HG02798 (cell line): Measurements from ENCODE around the gene NLE1.
A peak's percentile ranks its signal among the peaks of the same experiment; 100 is the strongest.
"Not testable (repeated sequence)": the region's sequence is repeated elsewhere in the genome, so short reads cannot be mapped to it uniquely, and the experiment has no call there.

Experiments
- ATAC-seq: cut with Tn5 transposase; IDR thresholded peaks from one replicate; pipeline ENCODE4 v1.9.1; 2021; ENCODE audit warnings: mild to moderate bottlenecking; ENCODE audit not compliant: unreplicated experiment, poor library complexity

Gene NLE1

GRCh38 chr17:35130392-35130791 is 11.7 kb downstream of the NLE1 start:
- no peak for ATAC-seq

- no peak for ATAC-seq
These were observed 12.1 kb downstream of the NLE1 start for GRCh38 chr17:35129973-35130351.

DNA sequence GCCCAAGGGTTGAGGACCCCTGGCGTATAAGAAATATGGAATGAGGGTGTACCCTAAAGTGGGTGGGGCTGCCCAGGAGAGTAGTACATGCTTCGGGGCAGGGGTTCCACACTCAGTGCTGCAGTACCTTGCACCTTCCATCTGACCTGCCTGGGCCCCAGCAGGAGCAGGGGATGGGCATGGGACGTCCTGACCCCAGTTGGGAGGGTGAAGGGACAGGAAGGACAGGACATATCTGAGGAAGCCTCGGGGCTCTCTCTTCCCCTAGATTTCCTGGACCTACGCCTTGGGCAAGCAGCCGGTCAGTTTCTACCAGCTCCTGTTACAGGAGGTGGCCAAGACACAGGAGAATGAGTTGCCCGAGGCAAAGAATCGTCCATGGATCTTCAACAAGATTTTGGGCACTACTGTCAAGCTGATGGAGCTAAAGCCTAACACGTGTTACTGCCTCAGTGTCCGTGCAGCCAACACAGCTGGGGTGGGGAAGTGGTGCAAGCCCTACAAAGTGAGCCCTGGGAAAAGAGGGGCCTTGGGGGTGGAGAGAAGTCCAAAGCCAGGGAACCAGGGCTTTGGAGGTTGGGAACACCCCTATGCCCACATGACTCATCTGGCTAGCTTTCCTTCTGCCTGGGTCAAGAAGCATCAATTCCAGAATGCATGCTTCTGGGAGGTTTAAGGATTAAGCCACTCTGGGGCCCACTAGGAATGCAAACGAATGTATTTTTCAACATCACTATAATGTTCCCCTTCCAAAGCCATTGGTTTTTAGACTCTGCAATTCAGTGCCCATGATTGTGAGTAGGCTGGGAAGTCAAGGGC is 12.7 kb downstream of the NLE1 start:
- no peak for ATAC-seq

DNA sequence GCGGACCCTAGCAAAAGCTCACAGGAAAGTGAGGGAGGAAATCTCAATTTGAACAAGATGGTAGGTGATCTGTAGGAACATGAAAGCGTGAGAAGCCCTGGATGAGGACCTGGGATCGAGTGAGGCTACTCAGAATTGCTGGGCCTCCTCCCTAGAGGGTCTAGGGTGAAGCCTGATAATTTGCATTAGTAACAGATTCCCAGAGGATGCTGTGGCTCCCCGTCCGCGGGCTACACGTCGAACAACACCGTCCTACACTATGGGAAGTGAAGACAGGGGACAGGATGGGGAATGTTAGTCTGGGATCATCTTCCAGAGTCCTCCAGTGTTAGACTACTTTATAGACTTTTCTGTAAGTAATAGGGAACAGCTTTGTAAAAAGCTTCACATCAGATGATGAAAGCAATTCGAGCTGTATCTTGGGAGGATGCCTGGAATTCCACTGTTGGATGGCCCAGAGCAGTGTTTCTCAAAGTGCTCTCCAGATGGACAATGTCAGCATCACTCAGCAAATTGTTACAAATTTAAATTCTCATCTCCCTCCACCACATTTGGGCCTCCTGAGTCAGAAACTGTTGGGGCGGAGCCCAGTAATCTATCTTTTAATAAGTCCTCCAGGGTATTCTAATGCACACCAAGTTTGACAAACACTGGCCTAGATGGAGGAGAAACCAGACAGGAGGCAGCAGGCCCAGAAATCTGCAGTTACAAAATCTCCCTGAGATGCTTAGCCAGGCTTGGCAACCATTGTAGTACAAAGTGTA is 14.2 kb downstream of the NLE1 start:
- no peak for ATAC-seq

DNA sequence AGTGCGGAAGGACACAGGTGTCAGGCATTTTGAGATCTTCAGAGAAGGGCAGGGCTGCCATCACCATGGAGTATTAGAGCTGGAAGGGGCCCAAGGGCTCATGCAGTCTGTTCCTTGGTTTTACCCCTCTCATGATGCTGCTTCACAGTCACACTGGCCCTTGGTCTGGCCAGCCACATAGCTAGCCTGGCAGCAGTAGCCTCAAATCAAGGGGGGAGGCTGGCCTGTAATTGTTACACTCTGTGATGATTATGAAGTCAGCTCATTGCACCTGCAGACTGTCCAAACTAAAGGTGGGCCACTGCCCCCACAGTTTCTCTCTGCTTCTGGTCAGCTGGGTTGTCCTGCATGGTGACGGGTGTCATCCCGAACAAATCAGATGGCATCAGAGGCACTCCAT is 20.8 kb downstream of the NLE1 start, which contains the start of gene FNDC8:
FNDC8 (plus strand) TSS at position 301 of the 400 bp plus-strand sequence; CDS start at position 380, 79 bp downstream.
- no peak for ATAC-seq

GRCh38 chr17:35119370-35120165 is 22.5 kb downstream of the NLE1 start, which contains the start of gene RAD51D:
RAD51D (minus strand) TSS chr17:35119860; CDS start chr17:35119613, 247 bp downstream.
- peak; percentile 86 for ATAC-seq

GRCh38 chr17:35117984-35118383 is 24.1 kb downstream of the NLE1 start:
- no peak for ATAC-seq

GRCh38 chr17:35116845-35117244 is 25.3 kb downstream of the NLE1 start:
- no peak for ATAC-seq

DNA sequence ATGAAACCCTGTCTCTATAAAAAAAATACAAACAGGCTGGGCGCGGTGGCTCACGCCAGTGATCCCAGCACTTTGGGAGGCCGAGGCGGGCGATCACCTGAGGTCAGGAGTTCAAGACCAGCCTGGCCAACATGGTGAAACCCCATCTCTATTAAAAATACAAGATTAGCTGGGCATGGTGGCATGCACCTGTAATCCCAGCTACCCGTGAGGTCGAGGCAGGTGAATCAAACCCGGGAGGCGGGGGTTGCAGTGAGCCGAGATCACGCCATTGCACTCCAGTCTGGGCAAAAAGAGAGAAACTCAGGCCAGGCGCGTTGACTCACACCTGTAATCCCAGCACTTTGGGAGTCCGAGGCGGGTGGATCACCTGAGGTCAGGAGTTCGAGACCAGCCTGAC is 31.3 kb downstream of the NLE1 start:
- ATAC-seq = not testable (repeated sequence)

DNA sequence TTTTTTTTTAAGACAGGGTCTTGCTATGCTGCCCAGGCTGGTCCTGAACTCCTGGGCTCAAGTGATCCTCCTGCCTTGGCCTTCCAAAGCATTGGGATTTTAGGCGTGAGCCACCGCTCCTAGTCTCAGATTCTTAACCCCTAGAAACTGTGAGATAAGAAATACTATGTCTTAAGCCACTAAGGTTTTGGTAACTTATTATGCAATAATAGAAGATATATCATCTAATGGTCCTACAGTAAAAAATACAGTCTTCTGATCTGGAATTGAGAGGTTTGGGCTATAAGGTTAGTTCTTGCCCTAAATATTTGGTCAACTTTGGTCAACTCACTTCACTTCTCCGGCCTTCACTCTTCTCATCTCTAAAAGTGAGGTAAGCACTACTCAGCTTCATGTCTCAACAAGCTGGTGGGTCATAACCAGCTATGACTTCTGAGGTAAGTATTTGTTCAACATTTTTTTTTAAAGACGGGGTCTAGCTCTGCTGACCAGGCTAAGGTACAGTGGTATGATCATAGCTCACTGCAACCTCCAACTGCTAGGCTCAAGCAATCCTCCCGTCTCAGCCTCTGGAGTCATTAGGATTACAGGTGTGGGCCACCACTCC is 37.2 kb downstream of the NLE1 start:
- ATAC-seq = no peak

- ATAC-seq = no peak
These were observed 38.8 kb downstream of the NLE1 start for GRCh38 chr17:35103271-35103670.

GRCh38 chr17:35101725-35102124 is 40.4 kb downstream of the NLE1 start:
- no peak for ATAC-seq

DNA sequence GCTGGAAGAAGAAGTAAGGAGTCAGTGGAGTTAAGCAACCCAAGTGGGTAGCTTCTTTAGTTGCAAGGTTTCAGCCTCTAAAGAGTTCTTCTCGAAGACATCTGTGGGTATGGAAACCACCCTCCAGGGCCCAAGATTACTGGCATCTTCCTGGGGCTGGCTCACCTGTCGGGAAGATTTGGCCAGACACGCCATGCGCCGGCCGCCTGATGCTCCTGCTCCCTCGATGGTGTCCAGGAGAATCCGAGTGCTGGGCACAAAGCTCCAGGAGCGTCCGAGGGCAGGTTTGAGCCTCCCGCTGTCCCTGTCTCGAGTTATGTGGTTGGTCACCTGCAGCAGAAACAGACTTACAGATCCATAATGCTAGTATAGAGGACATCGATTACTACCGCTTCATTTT is 41.1 kb downstream of the NLE1 start:
- no peak for ATAC-seq

DNA sequence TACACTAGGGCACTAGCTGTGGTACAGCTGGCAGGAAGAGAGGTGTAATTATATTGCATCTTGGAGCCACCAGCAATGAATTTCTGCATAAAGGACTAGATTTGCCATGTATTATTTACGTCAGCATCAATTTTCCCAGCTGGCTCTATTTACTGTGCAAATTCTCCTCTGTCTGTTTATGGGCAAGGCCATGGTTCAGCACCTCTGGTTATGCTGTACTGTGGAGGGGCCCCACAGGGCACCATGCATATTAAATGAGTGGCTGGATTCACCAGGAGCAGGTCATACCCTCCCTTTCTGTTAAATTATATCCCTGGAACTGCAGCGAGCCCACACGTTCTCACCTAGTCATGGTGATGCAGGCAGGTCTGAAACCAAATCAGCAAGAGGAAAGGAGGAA is 42.2 kb downstream of the NLE1 start:
- no peak for ATAC-seq

DNA sequence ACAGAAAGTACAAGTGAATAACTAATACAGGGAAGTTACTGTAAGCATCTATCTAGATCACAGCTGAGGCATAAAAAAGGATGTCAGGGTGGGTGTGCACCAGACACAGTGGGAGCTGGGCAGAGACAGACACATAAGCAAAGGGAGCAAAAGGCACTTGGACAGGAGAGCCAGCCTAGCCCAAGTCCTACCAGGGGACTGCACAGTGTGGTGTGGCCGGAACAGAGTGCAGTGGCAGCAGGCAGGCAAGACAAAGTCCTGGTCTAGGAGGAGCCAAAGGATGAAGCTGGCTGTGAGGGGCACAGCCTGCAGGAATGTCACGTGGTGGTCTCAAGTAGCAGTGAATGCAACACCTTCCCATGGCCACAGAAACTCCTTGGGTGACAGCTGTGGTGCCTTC is 44.3 kb downstream of the NLE1 start:
- ATAC-seq = no peak

- no peak for ATAC-seq
These were observed 46.4 kb downstream of the NLE1 start for GRCh38 chr17:35095741-35096140.

- no peak for ATAC-seq
These were observed 47.2 kb downstream of the NLE1 start for GRCh38 chr17:35094902-35095301.

DNA sequence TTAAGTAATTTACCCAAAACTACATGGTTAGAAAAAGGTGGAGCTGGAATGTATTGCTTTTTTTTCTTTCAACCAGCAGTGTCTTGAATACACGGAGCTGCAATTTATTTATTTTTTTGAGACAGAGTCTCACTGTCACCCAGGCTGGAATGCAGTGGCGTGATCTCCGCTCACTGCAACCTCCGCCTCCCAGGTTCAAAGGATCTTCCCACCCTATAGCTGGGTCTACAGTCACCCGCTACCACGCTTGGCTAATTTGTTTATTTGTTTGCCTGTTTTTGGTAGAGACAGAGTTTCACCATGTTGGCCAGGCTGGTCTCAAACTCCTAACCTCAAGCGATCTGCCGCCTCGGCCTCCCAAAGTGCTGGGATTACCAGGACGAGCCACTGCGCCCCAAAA is 51.4 kb downstream of the NLE1 start:
- ATAC-seq = not testable (repeated sequence)

DNA sequence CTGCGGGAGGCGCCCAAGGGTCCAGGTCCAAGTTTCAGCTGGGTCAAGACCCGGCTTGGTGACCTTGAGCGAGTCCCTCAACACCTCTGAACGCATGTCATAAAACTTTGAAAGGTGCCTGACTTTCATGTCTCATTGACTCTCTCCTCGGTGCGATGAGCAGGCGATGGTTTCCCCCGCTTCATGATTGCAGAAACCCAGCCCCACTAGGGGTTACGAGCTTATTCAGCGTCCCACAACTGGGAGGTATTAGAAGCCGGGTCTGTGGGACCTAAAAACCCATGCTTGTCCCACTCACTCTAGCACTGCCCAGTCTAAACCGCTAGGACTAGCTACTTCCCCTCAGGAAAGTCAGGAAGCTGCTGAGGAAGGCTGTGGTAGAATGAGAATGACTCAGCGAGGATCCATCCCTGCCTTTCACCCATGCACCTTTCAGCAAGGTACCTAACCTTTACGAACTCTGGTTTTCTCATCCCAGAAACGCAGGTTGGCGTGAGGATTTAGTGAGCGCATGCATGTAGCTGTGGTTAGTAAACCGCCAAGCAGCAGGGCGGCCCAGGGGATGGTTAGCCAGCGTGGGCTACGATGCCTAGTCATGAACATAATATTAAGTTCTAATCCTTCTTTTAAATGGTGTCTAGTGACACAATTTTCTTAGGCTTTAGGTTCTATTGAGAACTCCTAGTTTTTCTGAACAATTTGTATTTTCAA is 52.4 kb downstream of the NLE1 start:
- ATAC-seq = peak; percentile 6
